H9 (cell line): Measurements from ENCODE around the gene RAP1GAP2. TPM values are rescaled to one million over a fixed set of nuclear protein-coding genes. Genes with fewer than 3 reads are reported as not detected.

Experiments
- DNase-seq: peaks from one replicate; pipeline ENCODE4 v3.0.0-alpha.2; 2017
- H2AFZ ChIP-seq: one replicate; pipeline ENCODE4 v1.6.1; 2013; ENCODE audit warnings: mild to moderate bottlenecking, low read length, control low read depth, moderate library complexity
- H2AK5ac ChIP-seq: 2 replicates; pipeline ENCODE4 v1.6.1; 2013; ENCODE audit warnings: low read length, control low read depth, mixed read lengths; ENCODE audit not compliant: insufficient read length
- H2BK120ac ChIP-seq: one replicate; pipeline ENCODE4 v1.6.1; 2013; ENCODE audit warnings: low read depth, mild to moderate bottlenecking, low read length, control low read depth, inconsistent platforms; ENCODE audit not compliant: poor library complexity, severe bottlenecking
- H2BK12ac ChIP-seq: 2 replicates; pipeline ENCODE4 v1.6.1; 2013; ENCODE audit warnings: low read length, control low read depth, mixed read lengths, low read depth; ENCODE audit not compliant: insufficient read length
- H2BK15ac ChIP-seq: 2 replicates; pipeline ENCODE4 v1.6.1; 2013; ENCODE audit warnings: low read depth, low read length, control low read depth
- H2BK20ac ChIP-seq: one replicate; pipeline ENCODE4 v1.6.1; 2013; ENCODE audit warnings: low read depth, mild to moderate bottlenecking, low read length, control low read depth, inconsistent platforms; ENCODE audit not compliant: poor library complexity, severe bottlenecking
- H2BK5ac ChIP-seq: 2 replicates; pipeline ENCODE4 v1.6.1; 2013; ENCODE audit warnings: low read length, control low read depth, mixed read lengths; ENCODE audit not compliant: insufficient read length
- H3K14ac ChIP-seq: 2 replicates; pipeline ENCODE4 v1.6.1; 2013; ENCODE audit warnings: low read length, control low read depth; ENCODE audit not compliant: insufficient read depth
- H3K18ac ChIP-seq: 2 replicates; pipeline ENCODE4 v1.6.1; 2013; ENCODE audit warnings: low read depth, mild to moderate bottlenecking, mixed read lengths, low read length, control low read depth; ENCODE audit not compliant: insufficient read length
- H3K23ac ChIP-seq: 2 replicates; pipeline ENCODE4 v1.6.1; 2013; ENCODE audit warnings: low read length, control low read depth, mixed read lengths, low read depth; ENCODE audit not compliant: insufficient read length
- H3K23me2 ChIP-seq: 2 replicates; pipeline ENCODE4 v1.6.1; 2013; ENCODE audit warnings: low read depth, mild to moderate bottlenecking, mixed read lengths, low read length, control low read depth; ENCODE audit not compliant: insufficient read length, poor library complexity, severe bottlenecking
- H3K27ac ChIP-seq: 2 replicates; pipeline ENCODE4 v1.5.1; 2013; ENCODE audit warnings: low read length, control low read depth, mixed read lengths, low read depth; ENCODE audit not compliant: insufficient read length
- H3K27me3 ChIP-seq: 2 replicates; pipeline ENCODE4 v1.6.1; 2013; ENCODE audit warnings: low read length, control low read depth, inconsistent platforms; ENCODE audit not compliant: insufficient read depth
- H3K4ac ChIP-seq: 2 replicates; pipeline ENCODE4 v1.6.1; 2013; ENCODE audit warnings: low read depth, mild to moderate bottlenecking, control low read depth, inconsistent platforms, low read length, moderate library complexity
- H3K4me1 ChIP-seq: 2 replicates; pipeline ENCODE4 v1.6.1; 2013; ENCODE audit warnings: low read length, control low read depth, inconsistent platforms; ENCODE audit not compliant: insufficient read depth
- H3K4me2 ChIP-seq: 2 replicates; pipeline ENCODE4 v1.6.1; 2013; ENCODE audit warnings: low read length, control low read depth, mixed read lengths; ENCODE audit not compliant: insufficient read length, insufficient read depth
- H3K56ac ChIP-seq: 2 replicates; pipeline ENCODE4 v1.6.1; 2013; ENCODE audit warnings: low read depth, mild to moderate bottlenecking, mixed read lengths, low read length, control low read depth; ENCODE audit not compliant: insufficient read length
- H3K79me1 ChIP-seq: 2 replicates; pipeline ENCODE4 v1.6.1; 2013; ENCODE audit warnings: low read depth, mild to moderate bottlenecking, moderate library complexity, low read length, control low read depth, inconsistent platforms; ENCODE audit not compliant: insufficient read depth, poor library complexity, severe bottlenecking
- H3K79me2 ChIP-seq: 2 replicates; pipeline ENCODE4 v1.6.1; 2013; ENCODE audit warnings: low read length, control low read depth, inconsistent platforms; ENCODE audit not compliant: insufficient read depth
- H3K9ac ChIP-seq: 2 replicates; pipeline ENCODE4 v1.6.1; 2013; ENCODE audit warnings: low read length, control low read depth, mixed read lengths; ENCODE audit not compliant: insufficient read length; ENCODE audit errors: extremely low read depth
- H3K9me3 ChIP-seq: one replicate; pipeline ENCODE4 v1.6.1; 2013; ENCODE audit warnings: low read depth, low read length, inconsistent platforms; ENCODE audit not compliant: control insufficient read depth
- H3T11ph ChIP-seq: one replicate; pipeline ENCODE4 v1.6.1; 2013; ENCODE audit warnings: mild to moderate bottlenecking, low read length, control low read depth, inconsistent platforms
- H4K20me1 ChIP-seq: one replicate; pipeline ENCODE4 v1.6.1; 2013; ENCODE audit not compliant: control insufficient read depth, insufficient read length, insufficient read depth
- H4K5ac ChIP-seq: 2 replicates; pipeline ENCODE4 v1.6.1; 2013; ENCODE audit warnings: low read depth, mild to moderate bottlenecking, mixed read lengths, low read length, control low read depth; ENCODE audit not compliant: insufficient read length
- H4K8ac ChIP-seq: replicated peaks from 2 replicates; pipeline ENCODE4 v1.6.1; 2013; ENCODE audit warnings: low read length, control low read depth, mixed read lengths, low read depth; ENCODE audit not compliant: insufficient read length
- H4K91ac ChIP-seq: 2 replicates; pipeline ENCODE4 v1.6.1; 2013; ENCODE audit warnings: low read depth, mild to moderate bottlenecking, moderate library complexity, mixed read lengths, low read length, control low read depth; ENCODE audit not compliant: insufficient read length
- H3K27ac Mint-ChIP-seq, 3 experiments: 2 replicates in 2 of 3; 3 replicates in 1 of 3; pipeline ENCODE4 v1.8.0; 2020 to 2021; ENCODE audit warnings: mixed read lengths in 3 of 3, mild to moderate bottlenecking in 1 of 3, moderate library complexity in 1 of 3
- H3K27me3 Mint-ChIP-seq: 2 replicates; pipeline ENCODE4 v1.8.0; 2021; ENCODE audit warnings: low read depth, mild to moderate bottlenecking, moderate library complexity, mixed read lengths
- H3K36me3 Mint-ChIP-seq, 3 experiments: 2 replicates in 2 of 3; 3 replicates in 1 of 3; pipeline ENCODE4 v1.8.0; 2020 to 2021; ENCODE audit warnings: low read depth in 3 of 3, mixed read lengths in 3 of 3; ENCODE audit not compliant: insufficient read depth in 1 of 3
- H3K4me1 Mint-ChIP-seq, 2 experiments: 2 replicates each; pipeline ENCODE4 v1.8.0; 2020; ENCODE audit warnings: mixed read lengths in 2 of 2
- H3K4me3 Mint-ChIP-seq, 2 experiments: 2 replicates in 1 of 2; 3 replicates in 1 of 2; pipeline ENCODE4 v1.8.0; 2020 to 2021; ENCODE audit warnings: mild to moderate bottlenecking in 2 of 2, mixed read lengths in 2 of 2, moderate library complexity in 1 of 2
- H3K9me3 Mint-ChIP-seq, 2 experiments: 2 replicates in 1 of 2; 3 replicates in 1 of 2; pipeline ENCODE4 v1.8.0; 2020; ENCODE audit warnings: mild to moderate bottlenecking in 2 of 2, mixed read lengths in 2 of 2, moderate library complexity in 1 of 2
- CTCF ChIP-seq: fragments of 200-600 bp; sonication (generic); conservative IDR thresholded peaks from 3 replicates; pipeline ENCODE4 v1.8.0; 2021; ENCODE audit warnings: antibody characterized with exemption, mild to moderate bottlenecking
- WGBS: extraction: QIAGEN DNeasy Blood & Tissue Kit; methylation state at CpG from one replicate; pipeline ENCODE4 v1.1.7; 2013; ENCODE audit warnings: missing lambda C conversion rate, low lambda C conversion rate, mixed read lengths; ENCODE audit not compliant: insufficient read length; ENCODE audit errors: extremely low coverage; 5-methylcytosine and 5-hydroxymethylcytosine counted together
- total RNA-seq: library from RNA; stranded (reverse); gene quantifications from 2 replicates; pipeline ENCODE4 v1.2.1, GENCODE V29; 2021

RAP1GAP2 gene
- total RNA-seq, 1 experiment from 2014 or later = 33.8 TPM

GRCh38 chr17:2977157-2977556 is 180.9 kb downstream of the RAP1GAP2 start:
- no peak overlapping the region for H2BK15ac ChIP-seq
- WGBS = no CpG with 5 or more reads among the region's 3 CpGs
- H3K4me1 Mint-ChIP-seq = no peaks in the 10 kb centered on the region

More at GRCh38 chr17:2977157-2977556, 180.9 kb downstream of the RAP1GAP2 start:
- TF ChIP-seq CTCF = no peak
- H3K4me1 ChIP-seq = no peaks in the 10 kb centered on the region
- no peak overlapping the region for H3K4me2 ChIP-seq
- no peak overlapping the region for H3K18ac ChIP-seq
- no peaks in the 10 kb centered on the region for H3K27me3 ChIP-seq
- no peak overlapping the region for H4K91ac ChIP-seq
- H3K79me2 ChIP-seq = no peaks in the 10 kb centered on the region
- no peak overlapping the region for H2BK12ac ChIP-seq
- no peaks in the 10 kb centered on the region for H4K20me1 ChIP-seq
- H3K4ac ChIP-seq = no peak overlapping the region
- no peaks in the 10 kb centered on the region for H3K79me1 ChIP-seq
- H3K56ac ChIP-seq = no peak overlapping the region
- H2BK120ac ChIP-seq = no peak overlapping the region
- no peak overlapping the region for H4K5ac ChIP-seq
- no peak overlapping the region for H3K27ac Mint-ChIP-seq
- no peak overlapping the region for H2BK20ac ChIP-seq
- H3K23ac ChIP-seq = no peak overlapping the region
- H2AK5ac ChIP-seq = no peak overlapping the region
- H3K14ac ChIP-seq = no peak overlapping the region
- H3K9ac ChIP-seq = no peak overlapping the region
- no peak overlapping the region for H3T11ph ChIP-seq
- no peaks in the 10 kb centered on the region for H3K9me3 ChIP-seq
- no peaks in the 10 kb centered on the region for H3K27me3 Mint-ChIP-seq
- H3K4me3 Mint-ChIP-seq = no peak overlapping the region
- H2BK5ac ChIP-seq = no peak overlapping the region
- no peaks in the 10 kb centered on the region for H3K23me2 ChIP-seq
- H3K36me3 Mint-ChIP-seq = peaks cover 8 to 25% (median 17%) of the 10 kb centered on the region in 3 experiments; a peak in 6 of 7 replicates
- no peaks in the 10 kb centered on the region for H3K9me3 Mint-ChIP-seq
- H3K27ac ChIP-seq = no peak overlapping the region
- no peak for DNase-seq
- H2AFZ ChIP-seq = no peak overlapping the region
- no peak overlapping the region for H4K8ac ChIP-seq
